HG02970 (cell line): ENCODE measurements around the gene ICA1.
"Not testable (repeated sequence)": the region's sequence is repeated elsewhere in the genome, so short reads cannot be mapped to it uniquely, and the experiment has no call there.

ENCODE experiments used
- ATAC-seq: cut with Tn5 transposase; IDR thresholded peaks from one replicate; pipeline ENCODE4 v1.9.1; 2021; ENCODE audit warnings: mild to moderate bottlenecking, moderate library complexity, moderate number of reproducible peaks; ENCODE audit not compliant: unreplicated experiment, low FRiP score

The ICA1 gene

DNA sequence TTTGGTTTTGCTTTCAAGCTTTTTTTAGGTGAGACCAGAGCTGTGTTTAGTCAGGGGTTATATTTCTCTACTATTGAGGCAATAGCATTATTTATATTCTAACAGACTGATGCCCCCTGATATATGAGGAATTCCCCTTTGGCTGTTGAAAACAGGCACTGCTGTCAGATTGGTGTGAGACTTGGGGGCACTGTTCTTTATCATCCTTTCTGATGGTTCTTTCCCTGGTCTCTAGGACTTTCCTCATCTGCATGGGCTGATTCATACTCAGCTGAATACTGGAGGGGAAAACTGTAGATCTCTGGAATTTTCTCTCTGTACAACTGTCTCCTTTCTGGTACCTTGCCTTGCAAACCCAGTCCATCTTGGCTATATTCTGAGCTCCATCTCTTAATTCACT, 10.0 kb upstream of the ICA1 start:
- no peak for ATAC-seq

- ATAC-seq = no peak
Measured at GRCh38 chr7:8263048-8263447, 1.1 kb upstream of the ICA1 start.

- ATAC-seq = no peak
Measured at GRCh38 chr7:8260871-8261694, 884 bp downstream of the ICA1 start.

GRCh38 chr7:8259586-8260222, 2.3 kb downstream of the ICA1 start:
- no peak for ATAC-seq

GRCh38 chr7:8258734-8259133, 3.2 kb downstream of the ICA1 start:
- no peak for ATAC-seq

DNA sequence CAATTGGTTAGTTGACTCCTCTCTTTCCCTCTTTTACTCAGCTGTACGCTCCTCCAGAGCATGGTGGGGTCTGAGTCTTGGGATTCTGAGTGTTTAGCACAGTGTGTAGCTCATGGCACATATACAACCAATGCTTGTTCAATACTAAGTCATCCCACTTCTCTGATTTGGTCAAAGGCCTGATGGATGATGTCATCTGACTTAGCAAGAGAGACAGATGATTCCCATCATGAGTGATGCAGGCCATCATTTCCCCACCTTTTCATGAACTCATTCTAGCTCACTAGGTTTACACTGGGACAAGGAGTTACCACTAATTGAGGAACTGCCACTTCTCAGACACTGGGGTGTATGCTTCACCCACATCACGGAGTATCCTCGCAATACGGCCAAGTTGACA, 3.8 kb downstream of the ICA1 start:
- no peak for ATAC-seq

GRCh38 chr7:8255680-8256655, 6.0 kb downstream of the ICA1 start:
- ATAC-seq = no peak

DNA sequence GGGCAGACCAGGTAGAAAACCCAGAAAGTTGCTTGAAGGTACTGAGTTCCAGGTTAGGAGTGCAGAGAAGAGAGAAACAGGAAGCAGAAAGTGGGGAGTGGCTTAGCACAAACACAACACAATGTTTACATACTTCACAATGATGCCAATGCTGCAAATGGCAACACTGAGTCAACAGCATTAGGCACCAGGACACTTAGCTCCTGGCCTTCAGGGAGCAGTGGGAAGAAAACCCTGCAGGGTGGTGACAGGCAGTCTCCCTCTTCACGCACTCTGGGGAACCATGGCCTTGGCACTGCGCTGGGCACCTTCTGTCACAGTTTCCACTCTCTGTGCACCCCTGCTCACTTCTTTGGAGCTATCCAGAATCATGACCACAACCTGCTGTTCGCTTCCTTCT, 7.3 kb downstream of the ICA1 start:
- no peak for ATAC-seq

- no peak for ATAC-seq
Measured at GRCh38 chr7:8254215-8254614, 7.8 kb downstream of the ICA1 start.

GRCh38 chr7:8251195-8251594, 10.8 kb downstream of the ICA1 start:
- no peak for ATAC-seq

GRCh38 chr7:8250547-8250946, 11.4 kb downstream of the ICA1 start:
- no peak for ATAC-seq

GRCh38 chr7:8249121-8249520, 12.8 kb downstream of the ICA1 start:
- no peak for ATAC-seq

- no peak for ATAC-seq
Measured at GRCh38 chr7:8246020-8246419, 15.9 kb downstream of the ICA1 start.

- not testable (repeated sequence) for ATAC-seq
Measured at GRCh38 chr7:8245032-8245431, 16.9 kb downstream of the ICA1 start.

DNA sequence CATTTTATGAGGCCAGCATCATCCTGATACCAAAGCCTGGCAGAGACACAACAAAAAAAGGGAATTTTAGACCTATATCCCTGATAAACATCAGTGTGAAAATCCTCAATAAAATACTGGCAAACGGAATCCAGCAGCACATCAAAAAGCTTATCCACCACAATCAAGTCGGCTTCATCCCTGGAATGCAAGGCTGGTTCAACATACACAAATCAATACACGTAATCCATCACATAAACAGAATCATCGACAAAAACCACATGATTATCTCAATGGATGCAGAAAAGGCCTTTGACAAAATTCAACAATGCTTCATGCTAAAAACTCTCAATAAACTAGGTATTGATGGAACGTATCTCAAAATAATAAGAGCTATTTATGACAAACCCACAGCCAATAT, 18.9 kb downstream of the ICA1 start:
- ATAC-seq = not testable (repeated sequence)

DNA sequence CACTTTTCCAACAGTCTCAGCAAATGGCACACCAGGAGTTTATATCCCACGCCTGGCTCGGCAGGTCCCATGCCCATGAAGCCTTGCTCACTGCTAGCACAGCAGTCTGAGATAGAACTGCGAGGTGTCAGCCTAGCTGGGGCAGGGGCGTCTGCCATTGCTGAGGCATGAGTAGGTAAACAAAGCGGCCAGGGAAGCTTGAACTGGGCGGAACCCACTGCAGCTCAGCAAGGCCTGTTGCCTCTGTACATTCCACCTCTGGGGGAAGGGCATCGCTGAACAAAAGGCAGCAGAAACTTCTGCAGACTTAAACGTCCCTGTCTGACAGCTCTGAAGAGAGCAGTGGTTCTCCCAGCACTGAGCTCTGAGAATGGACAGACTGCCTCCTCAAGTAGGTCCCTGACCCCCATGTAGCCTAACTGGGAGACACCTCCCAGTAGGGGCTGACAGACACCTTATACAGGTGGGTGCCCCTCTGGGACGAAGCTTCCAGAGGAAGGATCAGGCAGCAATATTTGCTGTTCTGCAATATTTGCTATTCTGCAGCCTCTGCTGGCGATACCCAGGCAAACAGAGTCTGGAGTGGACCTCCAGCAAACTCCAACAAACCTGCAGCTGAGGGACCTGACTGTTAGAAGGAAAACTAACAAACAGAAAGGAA, 22.1 kb downstream of the ICA1 start:
- not testable (repeated sequence) for ATAC-seq

DNA sequence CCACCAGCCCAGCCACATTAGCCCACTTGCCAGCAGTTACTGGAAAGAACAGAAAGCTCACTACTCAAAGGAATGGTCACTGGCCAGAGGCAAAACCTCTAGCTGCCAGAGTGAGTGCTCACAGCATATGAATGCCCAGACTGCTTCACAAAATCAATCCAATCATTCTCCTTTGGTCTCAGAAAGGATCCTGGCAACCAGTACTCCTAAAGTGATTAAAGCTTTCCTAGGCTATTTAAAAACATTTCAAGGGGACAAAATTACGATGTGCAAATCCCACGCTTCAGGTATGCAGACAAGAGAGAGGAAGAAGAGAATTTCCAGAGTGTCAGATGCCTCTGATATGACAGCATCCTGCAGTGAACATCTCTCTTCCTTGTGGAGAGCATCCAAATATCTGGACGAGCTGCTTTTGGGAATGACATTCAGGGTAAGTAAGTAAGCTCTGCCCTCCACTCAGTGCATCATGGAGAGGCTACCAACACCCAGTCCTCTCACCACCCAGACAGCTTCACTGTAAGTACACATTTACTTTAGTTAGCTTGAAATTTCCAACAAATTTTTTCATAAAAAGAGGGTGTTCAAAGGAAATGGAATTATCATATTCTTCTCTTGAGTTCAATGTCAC, 25.1 kb downstream of the ICA1 start:
- ATAC-seq = no peak

DNA sequence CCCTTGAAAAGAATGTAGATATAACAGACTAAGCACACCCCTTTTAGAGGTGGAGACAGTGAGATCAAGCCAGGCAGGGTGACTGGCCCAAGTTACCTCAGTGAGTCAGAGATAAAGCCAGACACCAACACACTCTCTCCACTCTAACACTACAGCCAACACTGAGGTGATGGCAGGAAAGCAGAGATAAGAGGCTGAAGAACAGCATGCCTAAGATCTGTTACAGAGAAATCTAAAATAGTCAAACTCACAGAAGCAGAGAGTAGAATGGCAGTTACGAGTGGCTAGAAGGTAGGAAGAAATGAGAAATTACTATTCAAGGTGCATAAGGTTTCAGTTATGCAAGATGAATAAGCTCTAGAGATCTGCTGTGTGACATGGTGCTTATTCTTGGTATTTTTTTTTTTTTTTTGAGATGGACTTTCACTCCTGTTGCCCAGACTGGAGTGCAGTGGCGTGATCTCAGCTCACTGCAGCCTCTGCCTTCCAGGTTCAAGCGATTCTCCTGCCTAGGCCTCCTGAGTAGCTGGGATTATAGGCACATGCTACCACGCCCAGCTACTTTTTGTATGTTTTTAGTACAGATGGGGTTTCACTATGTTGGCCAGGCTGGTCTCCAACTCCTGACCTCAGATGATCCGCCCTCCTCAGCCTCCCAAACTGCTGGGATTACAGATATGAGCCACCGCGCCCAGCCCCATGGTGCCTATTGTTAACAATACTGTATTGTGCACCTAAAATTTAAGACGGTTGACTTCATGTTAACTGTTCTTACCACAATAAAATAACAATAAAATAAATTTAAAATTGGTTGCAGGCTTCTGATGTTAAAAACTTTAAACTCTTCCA, 28.7 kb downstream of the ICA1 start:
- ATAC-seq = no peak

DNA sequence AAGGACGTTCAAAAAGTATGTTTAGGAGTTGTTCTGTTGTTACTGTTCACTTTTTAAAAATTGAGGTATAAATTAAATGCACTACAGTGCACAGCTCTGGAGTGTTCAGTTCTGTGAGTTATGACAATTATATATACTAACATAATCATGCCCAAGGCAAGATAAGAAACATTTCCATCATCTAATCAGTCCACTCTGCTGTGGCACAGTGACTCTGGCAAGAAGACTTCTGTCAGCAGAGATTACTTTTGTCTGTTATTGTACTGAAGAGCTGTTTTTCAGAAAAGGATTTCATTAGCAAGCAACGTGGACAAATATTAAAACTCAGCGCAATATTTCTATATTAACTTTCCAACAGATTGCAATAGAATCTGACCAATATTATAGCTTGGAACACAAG, 32.0 kb downstream of the ICA1 start:
- ATAC-seq = no peak
